ENCODE results near the gene YTHDF2. TPM values are rescaled to one million over a fixed set of nuclear protein-coding genes. Genes with fewer than 3 reads are reported as not detected.

Gene YTHDF2
- total and polyA plus RNA-seq, 2 of the 13 experiments (the other 11 are each of a cell fraction or from before 2014, with no cell fraction given) = 48.4 to 59.6 TPM

DNA sequence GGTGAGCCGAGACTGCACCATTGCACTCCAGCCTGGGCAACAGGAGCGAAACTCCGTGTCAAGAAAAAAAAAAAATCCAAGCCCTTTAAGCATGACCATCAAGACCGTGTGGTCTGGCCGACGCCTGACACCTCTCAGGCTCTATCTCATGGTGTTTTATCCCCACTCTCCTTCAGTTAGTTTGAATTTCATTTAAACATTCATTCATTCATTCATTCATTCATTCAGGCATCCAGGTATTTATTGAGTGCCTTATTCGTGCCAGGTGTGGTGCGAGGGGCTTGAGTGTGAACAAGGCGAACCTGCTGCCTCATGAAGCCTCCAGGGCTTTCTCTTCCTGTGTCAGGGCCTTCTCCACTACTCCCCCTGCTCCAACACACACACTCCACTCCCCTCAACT is 52.7 kb downstream of the YTHDF2 start:
- in situ Hi-C loops (cut with HindIII; ENCODE audit: extremely low pct_ligation_motif_present, low pct_unique_long_range_greater_than_20kb) = loop anchor here (5.0 to 25.0 kb wide), 2 partner anchors 88 to 248 kb away; no protein-coding TSS in a partner anchor
- H3K9ac ChIP-seq (ENCODE audit: insufficient read depth, low read depth, low read length) = no peak overlapping the region
- WGBS (ENCODE audit: low lambda C conversion rate) = 79% methylated on average over 9 of the region's 9 CpGs

More for the DNA sequence above, 52.7 kb downstream of the YTHDF2 start:
- ChIA-PET POLR2A (no interaction called here), CTCF (ENCODE audit: low intra/inter-chr PET ratio, low total read pairs) (no interaction called here)
- no peak overlapping the region for H3K4me2 ChIP-seq (ENCODE audit: low read depth, low read length)
- ATAC-seq (no peak), FAIRE-seq (no peak), DNase-seq (ENCODE audit: low spot score) (no peak)
- no TSS peak for BruUV-seq (replicated peaks)
- no peaks in the 10 kb centered on the region for H3K36me3 ChIP-seq (replicated peaks in 1 of 2; ENCODE audit: control insufficient read depth in 1 of 2, insufficient read depth in 2 of 2, low read length in 2 of 2)
- H2AFZ ChIP-seq (ENCODE audit: low read length) = no peak overlapping the region
- peaks cover 2 to 15% of the 10 kb centered on the region in 2 experiments; a peak in 2 of 5 replicates for H3K27me3 ChIP-seq (ENCODE audit: control insufficient read depth in 1 of 2, insufficient read depth in 2 of 2, low read length in 2 of 2)
- H3K27ac ChIP-seq (ENCODE audit: extremely low read length, insufficient read depth, low read length) = no peak overlapping the region
- H3K9me3 ChIP-seq (ENCODE audit: low read length) = no peaks in the 10 kb centered on the region
- H3K4me3 ChIP-seq (replicated peaks in 1 of 3; ENCODE audit: insufficient read depth in 1 of 3, low read depth in 2 of 3, low read length in 3 of 3) = no peak overlapping the region
- H3K79me2 ChIP-seq (ENCODE audit: insufficient read depth, low read length) = no peaks in the 10 kb centered on the region
- intact Hi-C loops (cut with micrococcal nuclease; ENCODE audit: unreplicated experiment) = no loop called here
- no peaks in the 10 kb centered on the region for H4K20me1 ChIP-seq (ENCODE audit: insufficient read depth, low read length)
- TF ChIP-seq, protein P1, sequence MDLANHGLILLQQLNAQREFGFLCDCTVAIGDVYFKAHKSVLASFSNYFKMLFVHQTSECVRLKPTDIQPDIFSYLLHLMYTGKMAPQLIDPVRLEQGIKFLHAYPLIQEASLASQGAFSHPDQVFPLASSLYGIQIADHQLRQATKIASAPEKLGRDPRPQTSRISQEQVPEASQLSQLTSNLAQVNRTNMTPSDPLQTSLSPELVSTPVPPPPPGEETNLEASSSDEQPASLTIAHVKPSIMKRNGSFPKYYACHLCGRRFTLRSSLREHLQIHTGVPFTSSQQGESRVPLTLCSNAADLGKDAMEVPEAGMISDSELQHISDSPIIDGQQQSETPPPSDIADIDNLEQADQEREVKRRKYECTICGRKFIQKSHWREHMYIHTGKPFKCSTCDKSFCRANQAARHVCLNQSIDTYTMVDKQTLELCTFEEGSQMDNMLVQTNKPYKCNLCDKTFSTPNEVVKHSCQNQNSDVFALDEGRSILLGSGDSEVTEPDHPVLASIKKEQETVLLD (CRISPR knock-in tag; IDR thresholded peaks at IDR 0.05; ENCODE audit: low read depth) = no peak
- TF ChIP-seq ZNF354B (CRISPR knock-in tag; IDR thresholded peaks at IDR 0.05) = no peak
- TF ChIP-seq SNAPC4 (CRISPR knock-in tag; IDR thresholded peaks at IDR 0.05) = no peak
- TF ChIP-seq ZNF598 (CRISPR knock-in tag; IDR thresholded peaks at IDR 0.05; ENCODE audit: borderline replicate concordance) = no peak
- TF ChIP-seq ZNF496 (CRISPR knock-in tag; IDR thresholded peaks at IDR 0.05; ENCODE audit: insufficient replicate concordance) = no peak
- peaks cover 32% of the 10 kb centered on the region for H3K4me1 ChIP-seq (ENCODE audit: insufficient read depth, low read length)

All from HepG2 (cell line).